ENCODE results near the gene SAMMSON.

Gene SAMMSON

DNA sequence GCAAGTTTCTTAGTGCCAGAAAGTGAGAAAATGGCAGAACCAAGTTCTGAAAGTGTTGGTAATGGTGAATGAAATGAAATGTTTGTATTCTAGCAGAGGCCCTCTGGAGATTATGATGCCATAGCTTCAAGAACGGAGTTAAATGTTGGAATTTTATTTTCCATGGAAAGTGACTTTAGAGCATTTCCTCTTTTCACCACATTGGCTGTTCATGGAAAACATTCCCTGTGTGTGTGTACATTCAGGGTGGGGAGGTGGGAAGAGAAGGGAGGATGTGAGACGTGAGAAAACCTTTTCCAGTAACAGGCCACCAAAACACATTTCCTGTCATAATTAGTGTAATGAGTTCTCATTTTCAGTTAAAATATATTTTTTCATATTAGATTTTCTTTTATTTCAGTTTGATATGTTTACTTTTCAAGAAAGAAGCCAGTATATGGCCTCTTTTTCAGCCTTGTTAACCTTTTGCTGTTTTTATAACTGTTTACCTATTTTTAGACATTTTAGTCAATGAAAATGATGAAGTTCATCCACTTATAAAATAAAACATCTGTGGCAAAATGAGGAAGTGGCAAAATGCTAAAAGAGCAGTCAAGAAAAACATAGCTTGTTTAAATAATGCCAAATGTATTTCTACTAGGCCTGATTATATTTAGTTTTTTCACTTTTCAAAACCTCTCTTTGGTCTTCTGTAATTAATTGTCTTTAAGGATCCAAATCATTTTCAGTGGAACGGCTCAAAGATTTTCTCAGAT lies 21.6 kb downstream of the SAMMSON start:
- no peak for DNase-seq

DNA sequence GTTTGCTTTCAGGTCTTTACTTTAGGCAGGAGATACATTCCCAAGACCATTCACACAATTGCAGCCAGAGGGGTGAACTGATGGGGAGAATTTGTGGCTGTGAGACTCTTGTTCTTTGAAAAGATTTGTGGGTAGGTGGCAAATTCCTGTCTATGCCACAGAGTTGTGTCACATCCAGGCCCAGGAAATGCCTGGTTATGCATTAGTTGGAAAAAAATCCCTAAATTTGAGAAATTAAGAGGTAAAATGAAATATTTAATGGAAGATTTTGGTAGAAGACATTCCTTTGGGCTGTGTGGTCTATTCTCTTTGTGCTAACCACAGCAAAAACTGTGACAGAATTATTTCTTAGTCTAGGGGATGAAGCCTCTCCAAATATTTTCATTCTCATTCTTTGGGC lies 28.8 kb downstream of the SAMMSON start:
- DNase-seq, result no peak

DNA sequence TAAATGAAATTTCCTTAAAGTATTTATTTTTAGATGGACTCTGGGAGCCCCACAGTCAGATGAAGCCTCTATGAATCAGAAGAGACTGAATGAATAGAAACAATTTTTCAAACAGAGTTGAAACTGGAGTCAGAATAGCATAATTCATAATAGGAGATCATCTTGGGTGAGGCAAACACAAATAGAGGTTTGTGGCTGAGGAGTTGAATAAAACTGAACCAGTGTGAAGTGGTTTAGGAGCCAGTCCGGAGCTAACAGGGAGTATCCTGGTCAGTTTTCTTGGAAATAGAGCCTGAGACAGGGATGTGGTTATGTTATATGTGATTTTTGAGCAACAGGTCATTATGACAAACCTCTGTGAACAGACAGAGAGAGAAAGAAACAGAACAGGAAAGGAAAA lies 39.2 kb downstream of the SAMMSON start:
- DNase-seq, result no peak

DNA sequence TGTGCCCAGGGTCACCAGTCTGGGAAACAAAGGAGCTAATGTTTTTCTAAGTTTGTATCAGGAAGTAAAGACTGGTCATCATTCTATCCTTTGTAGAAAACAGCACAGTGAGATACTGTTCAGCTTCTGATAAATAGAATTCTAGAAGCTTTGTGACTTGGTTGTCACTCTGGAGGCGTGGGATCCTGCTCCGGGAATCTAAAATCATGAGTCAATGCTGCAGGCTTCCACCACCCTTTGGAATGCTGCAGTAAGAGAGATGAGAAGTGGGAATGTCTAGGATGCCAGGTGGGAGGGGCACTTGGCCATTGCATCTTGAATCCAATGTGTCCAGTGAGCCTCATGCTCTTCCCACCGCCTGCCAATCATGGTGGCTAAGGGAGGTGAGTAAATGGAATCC lies 40.9 kb downstream of the SAMMSON start:
- DNase-seq, result no peak

DNA sequence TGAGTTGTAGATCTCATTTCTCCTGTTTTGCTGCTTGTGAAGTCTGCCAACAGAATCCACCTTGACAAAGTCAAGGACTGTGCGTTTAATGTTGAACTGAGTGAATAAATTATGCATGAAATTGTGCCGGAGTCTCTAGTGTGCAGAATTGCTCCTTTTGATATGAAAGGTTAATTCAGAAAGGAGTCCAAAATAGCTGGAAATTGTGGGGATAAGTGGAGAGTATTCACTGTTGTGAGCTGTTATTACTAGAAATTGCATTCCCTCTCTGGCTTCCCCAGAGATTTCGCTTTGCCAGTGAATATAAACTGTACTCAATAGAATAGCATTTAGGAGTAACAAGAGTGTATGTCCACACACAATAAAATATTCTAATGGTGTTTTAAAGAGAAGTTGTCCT lies 43.1 kb downstream of the SAMMSON start:
- no peak for DNase-seq

DNA sequence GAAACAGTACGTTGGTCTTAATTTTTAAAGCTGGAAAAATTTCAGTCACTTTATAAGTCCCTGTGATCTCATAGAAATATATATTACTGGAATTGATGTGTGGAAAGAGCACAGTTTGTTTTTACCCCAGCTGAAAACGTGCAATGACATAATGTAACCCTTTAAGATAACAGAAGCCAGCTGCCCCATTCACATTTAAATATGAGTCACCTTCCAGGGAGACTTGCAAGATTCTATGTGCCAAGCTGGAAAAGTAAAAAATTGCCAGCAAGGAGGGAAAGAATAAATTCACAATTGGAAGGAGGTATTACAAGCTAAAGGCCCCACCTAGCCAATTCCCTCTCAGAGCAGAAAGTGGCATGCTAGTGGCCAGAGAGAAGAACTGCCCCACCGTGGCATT lies 50.2 kb downstream of the SAMMSON start:
- DNase-seq, result no peak

DNA sequence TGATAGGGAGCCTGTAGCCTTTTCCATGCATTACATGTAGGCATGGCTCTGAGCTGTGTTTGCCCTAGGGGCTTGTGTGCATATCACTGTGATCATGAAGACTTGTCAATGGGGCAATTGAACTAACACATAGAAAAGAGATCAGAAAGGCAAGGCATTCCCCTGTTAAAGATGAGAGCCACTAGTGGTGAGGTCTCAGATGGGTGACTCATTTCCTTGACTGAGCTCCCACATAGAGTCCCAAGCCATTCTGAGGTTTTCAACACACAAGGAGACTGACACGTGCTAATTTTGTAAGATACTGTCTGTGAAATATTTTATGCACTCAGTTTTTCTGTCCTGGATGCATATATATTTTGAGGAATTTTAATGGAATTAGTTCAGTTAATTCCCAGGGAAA lies 53.8 kb downstream of the SAMMSON start:
- DNase-seq, result no peak

DNA sequence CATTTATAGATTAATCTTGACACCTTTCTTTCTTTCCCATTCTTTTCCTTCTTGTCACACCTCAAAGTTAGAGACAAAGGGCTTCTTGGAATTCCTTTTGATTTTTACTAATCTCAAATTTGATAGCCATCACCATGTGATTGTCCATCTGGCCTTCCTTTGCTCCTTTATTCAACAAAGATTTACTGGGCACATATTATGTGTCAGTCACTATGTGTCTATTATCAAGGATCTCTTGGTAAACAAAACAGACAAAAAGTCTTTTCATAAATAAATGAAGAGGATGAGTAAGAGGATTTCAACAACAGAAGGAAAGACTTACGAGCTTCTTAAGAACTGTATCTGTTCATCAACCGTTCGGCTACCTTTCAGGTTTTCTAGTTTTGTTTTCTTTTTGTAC lies 56.5 kb downstream of the SAMMSON start:
- DNase-seq, result no peak

DNA sequence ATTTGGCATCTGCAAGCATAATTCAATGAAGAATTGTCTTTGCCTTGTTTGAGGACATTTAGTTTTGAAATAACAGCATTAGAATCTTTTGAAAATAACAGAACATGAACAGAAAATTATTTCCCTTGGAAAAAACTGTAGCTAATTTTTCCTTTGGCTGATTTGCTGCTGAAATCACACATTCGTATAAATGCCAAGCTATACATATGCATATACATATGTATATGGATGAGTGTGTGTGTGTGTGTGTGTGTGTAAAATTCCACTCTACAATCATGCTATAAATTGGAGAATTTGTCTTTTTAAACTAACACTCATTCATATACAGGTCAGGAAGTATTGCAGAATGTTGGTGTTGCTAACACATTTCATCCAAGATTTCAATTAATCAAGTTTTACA lies 57.9 kb downstream of the SAMMSON start:
- DNase-seq, result no peak

DNA sequence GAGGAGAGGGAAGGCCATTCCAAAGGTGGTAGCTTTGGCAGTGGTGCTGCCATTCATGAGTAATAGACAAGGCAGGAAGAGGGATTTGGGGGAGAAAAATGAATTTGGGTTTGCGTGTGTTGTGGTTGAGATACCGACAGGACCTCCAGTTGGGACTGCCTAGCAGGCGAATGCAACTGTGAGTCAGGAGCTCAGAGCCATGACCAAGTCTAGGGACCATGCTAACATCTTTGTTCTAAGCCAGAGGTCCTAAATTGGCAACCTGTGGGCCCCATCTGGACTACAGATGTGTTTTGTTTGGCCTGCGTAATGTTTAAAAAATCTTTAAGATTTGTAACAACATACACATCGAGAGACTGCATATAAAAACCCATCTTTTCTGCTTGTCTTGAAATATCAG lies 61.6 kb downstream of the SAMMSON start:
- no peak for DNase-seq

DNA sequence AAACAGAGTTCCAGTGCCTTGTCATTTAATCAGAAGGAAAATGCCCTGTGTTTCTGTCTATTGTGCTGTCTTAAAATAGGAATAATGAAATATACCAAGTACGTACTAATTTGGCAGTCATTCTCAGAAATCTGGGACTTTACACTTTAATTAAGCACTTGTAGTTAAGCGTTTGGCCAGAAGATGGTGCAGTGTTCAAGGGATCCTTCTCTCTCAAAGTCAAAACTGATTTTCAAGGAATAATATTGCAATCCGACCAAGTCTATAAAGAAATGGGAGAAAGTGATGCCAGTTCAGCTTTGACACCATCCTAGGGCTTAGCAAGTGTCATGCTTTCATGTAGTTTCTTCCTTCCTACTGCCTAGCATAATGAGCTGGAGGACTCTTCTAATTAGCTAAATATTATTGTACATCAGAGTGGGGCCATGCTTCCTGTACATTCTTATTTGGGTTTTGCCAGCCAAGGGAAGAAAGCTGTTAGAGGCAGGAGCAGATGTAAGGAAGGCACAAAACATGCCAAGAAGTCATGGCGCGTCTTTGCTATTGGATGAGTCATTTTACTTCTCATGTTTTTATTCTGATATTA lies 64.8 kb downstream of the SAMMSON start:
- DNase-seq, result no peak

DNA sequence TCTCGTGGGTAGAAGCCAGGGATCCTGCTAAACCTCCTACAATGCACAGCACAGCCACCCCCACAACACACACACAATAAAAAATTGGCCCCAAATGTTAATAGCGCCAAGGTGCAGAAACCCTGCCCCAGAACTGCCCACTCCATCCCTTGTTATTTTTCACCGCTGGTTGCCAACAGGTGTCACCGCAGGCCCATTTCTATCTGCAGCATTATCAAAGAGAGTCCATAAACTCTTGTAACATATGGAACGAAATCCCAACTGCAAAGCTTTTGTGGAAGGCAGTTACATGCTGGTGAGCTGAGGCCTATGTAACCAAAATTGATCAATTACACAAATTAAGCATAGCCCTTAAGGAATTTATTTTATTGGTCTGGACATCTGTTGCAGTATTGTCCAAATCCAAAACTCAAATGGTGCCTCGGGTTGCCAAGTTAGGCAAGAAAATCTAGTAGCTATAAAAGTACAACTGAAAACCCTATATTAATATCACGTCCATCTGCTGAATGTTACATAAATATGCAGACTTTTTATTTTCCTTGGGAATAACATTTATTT lies 66.2 kb downstream of the SAMMSON start:
- DNase-seq, result no peak

DNA sequence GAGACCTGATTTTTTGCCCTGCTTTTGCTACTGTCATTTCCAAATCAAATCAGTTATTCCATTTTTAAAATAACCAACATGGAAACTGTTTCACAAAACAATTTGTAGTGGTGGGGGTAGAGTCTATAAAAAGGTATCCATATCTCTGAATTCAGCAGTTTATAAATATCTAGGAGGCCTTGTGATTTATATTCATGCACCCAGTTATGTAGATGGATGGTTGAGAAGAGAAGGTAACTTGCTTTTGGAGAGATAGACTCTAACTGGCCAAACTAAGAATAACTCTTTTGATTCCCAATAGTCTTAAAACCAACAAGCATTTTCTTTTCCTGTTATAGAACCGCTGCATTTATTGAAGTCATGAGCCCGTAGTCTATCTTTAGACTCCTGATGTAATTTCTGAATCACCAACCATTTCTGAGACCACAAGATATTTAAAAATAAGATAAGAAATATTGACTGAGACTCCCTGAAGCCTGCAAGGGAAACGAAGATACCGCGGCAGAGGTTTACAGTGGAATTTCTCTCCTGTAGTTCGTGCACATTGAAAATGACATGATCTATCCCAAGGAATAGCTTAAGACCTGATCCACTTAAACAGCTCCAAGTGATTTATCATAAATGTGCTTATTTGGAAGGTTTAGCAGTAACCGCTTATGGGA lies 68.5 kb downstream of the SAMMSON start:
- no peak for DNase-seq

DNA sequence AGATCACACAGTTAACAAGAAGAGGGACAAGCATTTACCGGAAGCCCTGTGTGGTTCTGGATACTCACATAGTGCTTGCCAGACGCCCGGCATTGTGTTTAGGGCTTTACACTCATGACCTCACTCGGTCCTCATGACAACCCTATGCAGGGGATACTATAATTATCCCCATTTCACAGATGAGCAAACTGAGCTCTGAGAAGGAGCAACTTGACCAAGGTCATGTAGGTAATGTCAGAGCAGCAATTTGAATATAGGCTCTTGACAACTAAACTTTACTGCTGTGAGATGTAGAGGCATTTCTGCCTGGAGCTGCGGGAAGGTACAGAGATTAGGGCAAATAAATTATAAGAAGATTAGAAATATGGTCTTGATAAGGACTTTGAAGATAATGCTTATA lies 70.0 kb downstream of the SAMMSON start:
- no peak for DNase-seq

DNA sequence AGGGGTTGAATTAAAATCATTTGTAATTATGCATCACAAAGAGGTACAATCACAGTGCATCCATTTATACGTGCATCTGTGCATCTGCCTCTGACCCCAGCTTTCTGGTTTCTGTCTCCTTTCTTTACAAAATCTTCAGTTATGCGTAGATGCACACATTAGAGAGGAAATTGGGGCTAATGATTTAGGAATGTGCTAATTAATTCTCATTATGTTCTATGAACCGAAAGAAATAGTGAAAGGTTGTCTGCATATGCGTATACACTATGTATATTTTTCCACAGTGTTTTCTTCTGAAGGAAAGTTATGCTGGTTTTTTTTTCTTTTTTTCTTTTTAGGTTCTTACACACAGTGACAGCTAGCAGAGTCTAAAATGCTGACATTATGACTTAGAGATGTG lies 71.6 kb downstream of the SAMMSON start:
- no peak for DNase-seq

DNA sequence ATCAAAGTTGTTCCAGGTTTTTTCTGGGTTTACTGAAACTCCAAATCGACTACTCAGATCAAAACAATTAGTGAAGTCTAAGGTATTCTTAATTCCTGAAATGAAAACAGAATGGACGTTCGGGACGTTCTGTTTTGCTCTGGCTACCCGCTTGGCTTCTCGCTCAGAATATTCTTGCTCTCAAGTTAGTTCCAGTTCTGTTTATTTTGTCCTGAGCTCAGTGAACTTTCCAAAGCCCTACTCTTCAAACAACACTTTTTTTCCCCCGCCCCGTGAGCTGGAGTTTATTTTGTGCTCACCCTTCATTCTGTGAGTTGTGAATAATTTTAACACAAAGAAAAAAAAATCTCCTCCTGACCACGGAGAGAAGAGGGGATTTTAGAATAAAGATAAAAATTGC lies 72.6 kb downstream of the SAMMSON start:
- no peak for DNase-seq

DNA sequence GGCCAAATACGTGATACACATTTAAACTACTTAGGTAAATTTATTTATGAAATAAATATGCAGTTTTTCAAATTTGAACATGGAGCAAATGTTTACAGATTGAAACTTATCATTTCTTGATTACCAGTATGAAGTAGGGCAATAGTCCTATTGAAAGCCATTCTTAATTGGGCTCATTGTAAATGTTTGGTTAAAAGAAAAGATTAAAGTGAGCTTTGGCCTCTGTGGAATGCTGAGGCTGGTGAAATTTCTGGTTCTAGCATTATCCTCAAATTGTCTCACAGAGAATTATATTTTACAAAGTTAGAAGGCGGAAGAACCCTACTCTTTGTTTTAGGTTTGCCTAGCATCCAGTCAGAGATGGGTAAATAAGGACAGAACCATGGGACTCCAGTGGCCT lies 73.2 kb downstream of the SAMMSON start:
- DNase-seq, result no peak

DNA sequence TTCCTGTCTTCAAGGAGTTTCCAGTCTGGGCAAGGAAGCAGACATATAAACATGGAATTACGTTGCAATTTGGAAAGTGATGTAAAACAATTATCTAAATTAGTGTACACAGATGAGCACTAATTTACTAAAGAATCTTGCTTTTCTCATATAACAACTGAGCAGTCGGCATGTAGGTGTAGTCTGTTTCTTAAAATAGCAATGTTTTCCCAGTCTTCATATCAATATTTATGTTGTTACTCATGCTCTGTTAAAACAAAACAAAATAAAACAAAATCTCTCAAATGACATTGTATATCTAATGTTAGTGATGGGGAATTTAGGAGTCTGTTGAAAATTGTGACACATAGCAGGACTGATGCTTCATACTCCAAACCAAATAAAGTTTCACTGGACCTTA lies 75.6 kb downstream of the SAMMSON start:
- DNase-seq, result no peak

DNA sequence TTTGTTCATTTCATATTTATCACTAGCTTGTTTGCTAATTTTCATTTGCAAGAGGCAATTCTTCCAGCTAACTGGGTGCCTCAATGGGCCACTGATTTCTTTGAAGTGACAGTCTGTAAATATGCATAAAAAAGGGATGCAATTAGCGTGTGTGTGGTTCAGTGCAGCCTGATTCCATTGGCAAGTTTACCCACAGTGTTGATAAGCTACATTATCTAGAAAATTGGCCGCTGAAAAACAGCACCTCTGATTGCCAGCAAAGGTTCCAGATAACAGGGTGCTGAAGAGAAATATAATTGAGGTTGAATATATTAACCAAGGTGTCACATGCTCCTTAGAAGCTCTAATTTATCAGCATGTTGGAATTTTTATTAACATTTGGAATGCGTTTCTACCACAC lies 76.9 kb downstream of the SAMMSON start:
- no peak for DNase-seq

DNA sequence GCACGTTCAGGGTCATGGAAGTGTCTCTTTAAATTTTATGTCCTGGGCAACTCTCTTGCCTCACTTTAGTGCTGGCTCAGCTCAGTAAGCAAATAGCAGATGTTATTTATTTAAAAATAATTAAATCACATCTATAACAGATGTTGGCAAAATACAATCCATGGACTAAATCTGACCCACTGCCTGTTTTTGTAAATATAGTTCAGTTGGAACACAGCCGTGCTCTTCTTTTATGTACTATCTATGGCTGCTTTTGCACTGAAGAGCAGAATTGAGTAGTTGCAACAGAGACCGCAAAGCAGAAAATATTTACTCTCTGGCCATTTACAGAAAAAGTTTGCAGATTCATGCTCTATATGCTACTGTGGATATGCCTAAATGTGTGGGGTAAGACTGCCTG lies 79.2 kb downstream of the SAMMSON start:
- no peak for DNase-seq

DNA sequence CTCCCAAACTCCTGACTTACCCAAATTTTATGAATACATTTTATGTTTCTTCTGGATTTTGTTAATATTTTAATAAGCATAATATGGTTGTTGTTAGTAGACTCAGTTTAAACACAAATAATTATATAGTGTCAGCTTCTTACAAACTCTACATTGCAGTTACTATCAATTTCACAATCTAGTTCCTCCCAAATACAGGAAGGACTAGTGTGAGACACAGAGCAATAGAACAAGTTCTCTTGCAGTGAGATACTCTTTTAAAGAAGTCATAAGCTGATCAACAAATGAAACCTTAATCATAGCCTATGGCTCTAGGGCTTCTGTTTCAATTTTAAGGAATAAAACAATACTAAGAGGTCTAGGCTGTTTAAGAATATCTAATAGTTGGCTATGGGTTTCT lies 86.1 kb downstream of the SAMMSON start:
- DNase-seq, result no peak

DNA sequence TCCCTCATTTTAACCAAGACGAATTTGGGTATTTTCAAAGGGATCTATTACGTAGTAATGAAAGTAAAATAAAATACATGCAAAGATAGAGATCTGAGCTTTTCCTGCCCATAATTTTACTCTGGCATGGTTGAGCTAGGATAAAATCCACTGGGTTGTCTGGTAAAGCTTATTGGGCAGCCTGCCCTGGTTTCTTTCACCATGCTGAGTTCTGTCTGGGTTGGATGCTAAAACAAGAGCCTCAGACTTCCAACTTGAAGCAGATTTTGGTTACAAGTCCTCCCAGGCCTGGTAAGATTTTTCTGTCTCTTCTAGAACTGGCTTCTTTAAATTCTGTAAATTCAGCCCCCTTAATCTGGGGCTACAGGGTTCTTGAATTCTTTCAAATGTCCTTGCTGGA lies 86.8 kb downstream of the SAMMSON start:
- no peak for DNase-seq

DNA sequence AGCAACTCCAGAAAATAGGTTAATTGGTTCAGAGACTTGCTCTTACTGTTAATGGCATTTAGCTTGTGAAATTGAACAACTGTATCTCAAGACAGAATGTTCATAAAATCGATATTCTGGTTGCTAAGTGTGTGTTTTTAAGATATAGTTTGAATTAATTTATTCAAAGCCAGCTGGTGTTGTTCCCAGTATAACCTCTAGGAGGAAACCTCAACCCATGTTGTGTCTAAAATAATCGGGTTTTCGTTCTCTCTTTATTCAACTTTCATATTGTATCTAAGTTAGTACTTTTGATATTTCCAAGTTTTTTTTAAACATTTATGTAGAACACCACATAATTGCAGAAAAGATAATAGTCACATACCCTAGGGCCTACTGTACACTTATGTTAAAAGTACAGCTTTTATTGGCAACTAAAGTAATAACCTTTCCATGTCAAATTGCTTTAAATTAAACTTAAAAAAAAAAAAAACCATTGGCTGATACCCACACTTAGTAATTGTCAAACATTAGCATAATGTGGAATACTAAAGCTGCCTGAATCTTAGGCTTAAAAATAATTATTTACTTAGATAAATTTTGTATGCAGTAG lies 90.9 kb downstream of the SAMMSON start:
- DNase-seq, result no peak

DNA sequence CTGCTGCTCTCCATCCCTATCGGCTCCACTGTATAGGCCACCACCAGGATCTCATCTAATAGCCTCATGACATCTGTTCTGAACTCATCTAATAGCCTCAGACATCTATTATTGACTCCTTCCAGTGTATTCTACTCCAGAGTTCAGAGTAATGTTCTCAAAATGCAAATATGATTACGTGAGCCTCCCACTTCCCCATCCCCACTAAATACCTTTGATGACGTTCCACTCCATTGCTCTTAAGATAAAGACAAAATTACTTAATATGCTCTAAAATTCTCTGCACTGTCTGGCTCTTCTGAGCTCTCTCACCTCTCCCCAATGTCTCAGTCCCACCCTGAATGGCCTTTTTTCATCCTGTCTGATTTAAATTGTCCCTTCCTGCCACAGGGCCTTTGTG lies 94.7 kb downstream of the SAMMSON start:
- no peak for DNase-seq
